Measurements from ENCODE around the gene ITPR1.

ITPR1 gene

DNA sequence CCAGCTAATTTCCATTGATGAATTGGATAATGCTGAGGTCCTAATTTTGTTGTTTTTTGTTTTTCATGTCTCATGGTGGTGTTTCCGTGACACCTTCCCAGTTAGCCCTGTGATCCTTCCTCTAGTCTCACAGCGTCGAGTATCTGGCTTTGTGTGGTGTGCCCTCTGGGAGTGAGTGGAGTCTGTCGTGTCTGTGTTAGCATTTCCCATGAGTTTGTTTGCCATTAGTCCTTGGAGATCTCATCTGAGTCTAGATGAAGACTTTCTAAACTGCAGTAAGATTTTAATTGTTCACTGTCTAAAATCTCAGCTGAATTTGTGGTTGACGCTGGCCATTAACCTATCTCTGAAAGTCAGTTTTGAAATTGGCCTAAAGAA is 224.2 kb downstream of the ITPR1 start:
- no peak overlapping the region for H3K18ac ChIP-seq (ENCODE audit: low read depth in 1 of 2, low read length in 2 of 2)
- H3K14ac ChIP-seq (ENCODE audit: low read length in 2 of 2): no peak overlapping the region
- no peaks in the 10 kb centered on the region for H3K27me3 ChIP-seq (ENCODE audit: control insufficient read depth in 1 of 2, insufficient read depth in 1 of 2, low read length in 2 of 2)
- no peaks in the 10 kb centered on the region for H3K79me1 ChIP-seq (replicated peaks; ENCODE audit: low read length, poor library complexity, severe bottlenecking)
- H2AK5ac ChIP-seq (ENCODE audit: low read length, severe bottlenecking): peak overlapping the region; percentile 92
- no peak overlapping the region for H3K4me2 ChIP-seq (ENCODE audit: low read length, poor library complexity, severe bottlenecking)
- peaks cover 22% of the 10 kb centered on the region for H3K4me1 ChIP-seq (ENCODE audit: control insufficient read depth, insufficient read depth, low read depth, low read length)
- no peak overlapping the region for H3K23ac ChIP-seq (ENCODE audit: low read length in 2 of 2)
- H3K4me3 ChIP-seq (ENCODE audit: insufficient read depth in 1 of 2, low read depth in 1 of 2, low read length in 2 of 2): no peak overlapping the region
- H4K91ac ChIP-seq (ENCODE audit: low read length): no peak overlapping the region
- no peaks in the 10 kb centered on the region for H3K9me3 ChIP-seq (ENCODE audit: control insufficient read depth, low read length)
- 86% methylated on average over 5 of the region's 5 CpGs for WGBS
- no peak overlapping the region for H2BK120ac ChIP-seq (ENCODE audit: low read depth, low read length)
- H3K36me3 ChIP-seq (ENCODE audit: control insufficient read depth in 1 of 2, insufficient read depth in 2 of 2, low read depth in 1 of 2, low read length in 2 of 2): no peaks in the 10 kb centered on the region
- H2BK15ac ChIP-seq (ENCODE audit: low read depth, poor library complexity, severe bottlenecking): no peak overlapping the region
- no peak overlapping the region for H2BK5ac ChIP-seq (ENCODE audit: low read depth, low read length, poor library complexity, severe bottlenecking)
- H3K4ac ChIP-seq (ENCODE audit: low read depth in 1 of 2, low read length in 2 of 2): no peak overlapping the region
- H4K8ac ChIP-seq (ENCODE audit: low read length): no peak overlapping the region
- no peak overlapping the region for H2AFZ ChIP-seq (ENCODE audit: low read depth, low read length)
- no peak overlapping the region for H3K27ac ChIP-seq (ENCODE audit: low read length, poor library complexity, severe bottlenecking)
- H2BK12ac ChIP-seq (ENCODE audit: low read length in 2 of 2): no peak overlapping the region
- DNase-seq: no peak
- peak overlapping the region; percentile 26 for H3K9ac ChIP-seq (ENCODE audit: low read length)

DNA sequence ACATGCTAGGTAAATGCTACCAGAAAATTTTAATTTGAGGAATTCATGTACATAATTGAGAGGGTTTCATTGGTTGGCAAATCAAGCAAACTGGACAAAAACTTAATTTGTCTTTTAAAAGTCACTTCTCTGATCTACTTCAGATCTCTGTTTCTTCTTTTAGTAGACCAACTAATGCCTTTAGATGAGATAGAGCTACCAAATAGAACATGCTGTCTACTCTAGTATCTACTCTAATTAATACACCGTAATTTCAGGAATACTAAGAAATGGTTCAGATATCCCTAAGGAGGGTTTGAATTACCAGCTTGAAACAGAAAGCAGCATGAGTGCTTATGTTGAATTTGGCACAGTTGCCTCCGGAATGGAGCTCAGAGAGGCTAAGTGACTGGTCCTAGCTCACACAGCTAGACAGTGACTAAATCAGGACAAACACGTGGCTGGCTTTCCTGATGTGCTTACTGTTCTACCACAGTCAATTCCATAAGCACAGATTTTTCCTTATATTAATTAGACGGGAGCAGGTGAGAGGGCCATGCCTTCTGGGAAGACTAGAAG is 225.1 kb downstream of the ITPR1 start:
- no peak overlapping the region for H3K14ac ChIP-seq (ENCODE audit: low read length in 2 of 2)
- DNase-seq: no peak

GRCh38 chr3:4719046-4719501 is 225.9 kb downstream of the ITPR1 start:
- Histone ChIP-seq H3K4me3 (ENCODE audit: insufficient read depth in 1 of 2, low read depth in 1 of 2, low read length in 2 of 2) (no peak overlapping the region), H2BK120ac (ENCODE audit: low read depth, low read length) (no peak overlapping the region), H2AK5ac (ENCODE audit: low read length, severe bottlenecking) (peak overlapping the region; percentile 99), H3K4me2 (ENCODE audit: low read length, poor library complexity, severe bottlenecking) (no peak overlapping the region), H3K27me3 (ENCODE audit: control insufficient read depth in 1 of 2, insufficient read depth in 1 of 2, low read length in 2 of 2) (no peaks in the 10 kb centered on the region), H4K91ac (ENCODE audit: low read length) (no peak overlapping the region), H3K18ac (ENCODE audit: low read depth in 1 of 2, low read length in 2 of 2) (peak overlapping the region in 1 of 2 experiments; percentile 18), H2BK5ac (ENCODE audit: low read depth, low read length, poor library complexity, severe bottlenecking) (no peak overlapping the region), H4K8ac (ENCODE audit: low read length) (no peak overlapping the region), H3K9me3 (ENCODE audit: control insufficient read depth, low read length) (no peaks in the 10 kb centered on the region), H3K27ac (ENCODE audit: low read length, poor library complexity, severe bottlenecking) (peak overlapping the region; percentile 11), H2BK15ac (ENCODE audit: low read depth, poor library complexity, severe bottlenecking) (no peak overlapping the region), H3K79me1 (replicated peaks; ENCODE audit: low read length, poor library complexity, severe bottlenecking) (no peaks in the 10 kb centered on the region), H3K14ac (ENCODE audit: low read length in 2 of 2) (no peak overlapping the region), H3K36me3 (ENCODE audit: control insufficient read depth in 1 of 2, insufficient read depth in 2 of 2, low read depth in 1 of 2, low read length in 2 of 2) (no peaks in the 10 kb centered on the region), H3K4me1 (ENCODE audit: control insufficient read depth, insufficient read depth, low read depth, low read length) (peaks cover 24% of the 10 kb centered on the region), H3K9ac (ENCODE audit: low read length) (no peak overlapping the region), H2AFZ (ENCODE audit: low read depth, low read length) (no peak overlapping the region), H3K23ac (ENCODE audit: low read length in 2 of 2) (no peak overlapping the region), H2BK12ac (ENCODE audit: low read length in 2 of 2) (no peak overlapping the region), H3K4ac (ENCODE audit: low read depth in 1 of 2, low read length in 2 of 2) (peak overlapping the region in 1 of 2 experiments; percentile 33)
- WGBS: 74% methylated on average over 8 of the region's 8 CpGs
- DNase-seq: peak; percentile 37

More for the DNA sequence above, 225.1 kb downstream of the ITPR1 start:
- Histone ChIP-seq H3K9ac (ENCODE audit: low read length) (no peak overlapping the region), H3K4me1 (ENCODE audit: control insufficient read depth, insufficient read depth, low read depth, low read length) (peaks cover 22% of the 10 kb centered on the region), H3K4ac (ENCODE audit: low read depth in 1 of 2, low read length in 2 of 2) (no peak overlapping the region), H3K27me3 (ENCODE audit: control insufficient read depth in 1 of 2, insufficient read depth in 1 of 2, low read length in 2 of 2) (no peaks in the 10 kb centered on the region), H4K91ac (ENCODE audit: low read length) (no peak overlapping the region), H3K27ac (ENCODE audit: low read length, poor library complexity, severe bottlenecking) (no peak overlapping the region), H2AK5ac (ENCODE audit: low read length, severe bottlenecking) (peak overlapping the region; percentile 11), H2BK120ac (ENCODE audit: low read depth, low read length) (no peak overlapping the region), H2BK15ac (ENCODE audit: low read depth, poor library complexity, severe bottlenecking) (no peak overlapping the region), H2AFZ (ENCODE audit: low read depth, low read length) (no peak overlapping the region), H3K4me2 (ENCODE audit: low read length, poor library complexity, severe bottlenecking) (no peak overlapping the region), H2BK12ac (ENCODE audit: low read length in 2 of 2) (peak overlapping the region in 1 of 2 experiments; percentile 48), H3K4me3 (ENCODE audit: insufficient read depth in 1 of 2, low read depth in 1 of 2, low read length in 2 of 2) (no peak overlapping the region), H3K79me1 (replicated peaks; ENCODE audit: low read length, poor library complexity, severe bottlenecking) (no peaks in the 10 kb centered on the region), H3K23ac (ENCODE audit: low read length in 2 of 2) (no peak overlapping the region), H3K9me3 (ENCODE audit: control insufficient read depth, low read length) (no peaks in the 10 kb centered on the region), H4K8ac (ENCODE audit: low read length) (no peak overlapping the region), H2BK5ac (ENCODE audit: low read depth, low read length, poor library complexity, severe bottlenecking) (no peak overlapping the region), H3K36me3 (ENCODE audit: control insufficient read depth in 1 of 2, insufficient read depth in 2 of 2, low read depth in 1 of 2, low read length in 2 of 2) (no peaks in the 10 kb centered on the region), H3K18ac (ENCODE audit: low read depth in 1 of 2, low read length in 2 of 2) (no peak overlapping the region)
- 98% methylated on average over 3 of the region's 4 CpGs for WGBS

DNA sequence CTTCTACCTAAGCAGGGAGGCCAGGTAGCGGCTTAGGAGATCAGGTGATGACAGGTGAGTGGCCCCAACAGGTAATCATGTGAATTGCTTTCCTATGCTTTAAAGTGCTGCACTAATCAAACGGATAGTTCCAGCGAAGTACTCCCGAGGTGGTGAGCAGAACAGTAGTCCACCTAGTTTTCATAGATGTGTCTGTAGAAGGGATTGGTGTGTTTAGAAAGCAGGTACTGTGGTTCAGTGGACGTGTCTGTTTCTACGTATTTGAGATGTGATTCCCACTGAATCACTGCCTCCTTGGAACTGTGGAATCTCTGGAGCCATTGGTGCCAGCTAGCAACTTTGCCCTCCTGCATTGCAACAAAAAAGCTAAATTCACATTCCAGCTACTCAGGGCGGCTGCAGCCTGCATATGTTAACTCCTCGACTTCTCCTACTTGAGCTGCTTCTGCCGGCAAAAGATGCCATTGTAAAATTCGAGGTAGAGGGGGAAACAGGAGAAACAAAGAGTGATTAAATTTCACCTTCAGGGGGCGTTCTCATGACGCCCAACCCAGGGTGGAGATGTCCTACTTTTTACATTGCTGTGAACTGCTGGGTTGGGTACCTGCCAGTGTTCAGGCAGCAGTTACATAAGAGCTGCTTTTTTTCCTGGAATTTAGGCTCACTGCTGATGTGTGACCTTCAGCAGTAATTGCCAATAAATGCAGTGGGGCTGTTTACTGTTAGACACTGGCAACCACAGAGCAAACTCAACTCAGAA is 227.3 kb downstream of the ITPR1 start:
- no peak overlapping the region for H3K23ac ChIP-seq (ENCODE audit: low read length in 2 of 2)
- H2AK5ac ChIP-seq (ENCODE audit: low read length, severe bottlenecking): peak overlapping the region; percentile 99
- H2BK12ac ChIP-seq (ENCODE audit: low read length in 2 of 2): no peak overlapping the region
- no peak overlapping the region for H2AFZ ChIP-seq (ENCODE audit: low read depth, low read length)
- H3K27ac ChIP-seq (ENCODE audit: low read length, poor library complexity, severe bottlenecking): peak overlapping the region; percentile 58
- H2BK5ac ChIP-seq (ENCODE audit: low read depth, low read length, poor library complexity, severe bottlenecking): no peak overlapping the region
- H3K4ac ChIP-seq (ENCODE audit: low read depth in 1 of 2, low read length in 2 of 2): no peak overlapping the region
- peaks cover 30% of the 10 kb centered on the region for H3K4me1 ChIP-seq (ENCODE audit: control insufficient read depth, insufficient read depth, low read depth, low read length)
- no peak overlapping the region for H2BK15ac ChIP-seq (ENCODE audit: low read depth, poor library complexity, severe bottlenecking)
- H2BK120ac ChIP-seq (ENCODE audit: low read depth, low read length): peak overlapping the region; percentile 7
- no peak overlapping the region for H4K8ac ChIP-seq (ENCODE audit: low read length)
- H3K18ac ChIP-seq (ENCODE audit: low read depth in 1 of 2, low read length in 2 of 2): peak overlapping the region; percentile 44 to 67
- no peaks in the 10 kb centered on the region for H3K27me3 ChIP-seq (ENCODE audit: control insufficient read depth in 1 of 2, insufficient read depth in 1 of 2, low read length in 2 of 2)
- H4K91ac ChIP-seq (ENCODE audit: low read length): no peak overlapping the region
- peak; percentile 56 for DNase-seq
- H3K36me3 ChIP-seq (ENCODE audit: control insufficient read depth in 1 of 2, insufficient read depth in 2 of 2, low read depth in 1 of 2, low read length in 2 of 2): no peaks in the 10 kb centered on the region
- H3K4me2 ChIP-seq (ENCODE audit: low read length, poor library complexity, severe bottlenecking): no peak overlapping the region
- H3K14ac ChIP-seq (ENCODE audit: low read length in 2 of 2): no peak overlapping the region
- no peaks in the 10 kb centered on the region for H3K79me1 ChIP-seq (replicated peaks; ENCODE audit: low read length, poor library complexity, severe bottlenecking)
- peak overlapping the region; percentile 42 for H3K9ac ChIP-seq (ENCODE audit: low read length)
- no peaks in the 10 kb centered on the region for H3K9me3 ChIP-seq (ENCODE audit: control insufficient read depth, low read length)
- no peak overlapping the region for H3K4me3 ChIP-seq (ENCODE audit: insufficient read depth in 1 of 2, low read depth in 1 of 2, low read length in 2 of 2)
- WGBS: 60% methylated on average over 12 of the region's 12 CpGs

Data from mesenchymal stem cell (in vitro differentiated cells and primary cell).